ENCODE measurements around the gene C6orf89. TPM values are rescaled to one million over a fixed set of nuclear protein-coding genes. Genes with fewer than 3 reads are reported as not detected.

The C6orf89 gene
- total RNA-seq, 1 experiment from 2014 or later: 22.6 TPM

- peaks cover 14% of the 10 kb centered on the region for H3K4me1 ChIP-seq (ENCODE audit: insufficient read depth, low read length, poor library complexity, severe bottlenecking)
- TF ChIP-seq EZH2 (IDR thresholded peaks at IDR 0.05; ENCODE audit: borderline replicate concordance, low read depth, low read length, poor library complexity, severe bottlenecking): no peak
- no peak for TF ChIP-seq CTCF (conservative IDR thresholded peaks at IDR 0.05; ENCODE audit: low read depth, low read length)
- CTCF ChIA-PET: no interaction called here
- DNase-seq (ENCODE audit: low spot score): no peak
- H3K4me3 ChIP-seq (ENCODE audit: low read depth, low read length, poor library complexity, severe bottlenecking): no peak overlapping the region
- intact Hi-C loops (cut with micrococcal nuclease; ENCODE audit: unreplicated experiment): no loop called here
- POLR2A ChIA-PET (ENCODE audit: low non-redundant PET): no interaction called here
- no peak overlapping the region for H3K27ac ChIP-seq (ENCODE audit: low read depth, low read length, poor library complexity, severe bottlenecking)
- no TSS peak for BruUV-seq (replicated peaks)
- H3K9me3 ChIP-seq (ENCODE audit: low read depth, low read length, poor library complexity, severe bottlenecking): no peaks in the 10 kb centered on the region
- no peaks in the 10 kb centered on the region for H3K27me3 ChIP-seq (replicated peaks; ENCODE audit: insufficient read depth, low read depth, low read length, poor library complexity)
- peaks cover 36% of the 10 kb centered on the region for H3K36me3 ChIP-seq (ENCODE audit: insufficient read depth, low read length, poor library complexity, severe bottlenecking)
Observed at GRCh38 chr6:36856277-36856676, 29.5 kb upstream of the C6orf89 start.

DNA sequence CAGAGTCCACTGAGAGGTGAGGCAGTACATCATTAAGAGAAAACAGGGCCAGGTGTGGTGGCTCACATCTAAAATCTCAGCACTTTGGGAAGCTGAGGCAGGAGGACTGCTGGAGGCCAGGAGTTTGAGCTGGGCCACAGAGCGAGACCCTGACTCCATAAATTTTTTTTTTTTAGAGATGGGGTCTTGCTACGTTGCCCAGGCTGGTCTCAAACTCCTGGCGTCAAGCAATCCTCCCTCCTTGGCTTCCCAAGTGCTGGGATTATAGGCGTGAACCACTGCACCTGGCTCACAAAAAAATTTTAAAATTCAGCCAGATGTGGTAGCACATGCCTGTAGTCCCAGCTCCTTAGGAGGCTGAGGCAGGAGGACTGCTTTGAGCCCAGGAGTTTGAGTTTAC is 28.4 kb upstream of the C6orf89 start:
- ChIA-PET POLR2A (ENCODE audit: low non-redundant PET) (no interaction called here), CTCF (no interaction called here)
- TF ChIP-seq EZH2 (IDR thresholded peaks at IDR 0.05; ENCODE audit: borderline replicate concordance, low read depth, low read length, poor library complexity, severe bottlenecking) (no peak), CTCF (conservative IDR thresholded peaks at IDR 0.05; ENCODE audit: low read depth, low read length) (no peak)
- H3K9me3 ChIP-seq (ENCODE audit: low read depth, low read length, poor library complexity, severe bottlenecking): no peaks in the 10 kb centered on the region
- BruUV-seq (replicated peaks): no TSS peak
- peaks cover 36% of the 10 kb centered on the region for H3K36me3 ChIP-seq (ENCODE audit: insufficient read depth, low read length, poor library complexity, severe bottlenecking)
- H3K27ac ChIP-seq (ENCODE audit: low read depth, low read length, poor library complexity, severe bottlenecking): no peak overlapping the region
- no peak for DNase-seq (ENCODE audit: low spot score)
- no peak overlapping the region for H3K4me3 ChIP-seq (ENCODE audit: low read depth, low read length, poor library complexity, severe bottlenecking)
- H3K27me3 ChIP-seq (replicated peaks; ENCODE audit: insufficient read depth, low read depth, low read length, poor library complexity): no peaks in the 10 kb centered on the region
- peaks cover 14% of the 10 kb centered on the region for H3K4me1 ChIP-seq (ENCODE audit: insufficient read depth, low read length, poor library complexity, severe bottlenecking)
- intact Hi-C loops (cut with micrococcal nuclease; ENCODE audit: unreplicated experiment): no loop called here

GRCh38 chr6:36858407-36858981 is 27.3 kb upstream of the C6orf89 start:
- Histone ChIP-seq H3K4me1 (ENCODE audit: insufficient read depth, low read length, poor library complexity, severe bottlenecking) (peaks cover 6% of the 10 kb centered on the region), H3K27ac (ENCODE audit: low read depth, low read length, poor library complexity, severe bottlenecking) (no peak overlapping the region), H3K27me3 (replicated peaks; ENCODE audit: insufficient read depth, low read depth, low read length, poor library complexity) (no peaks in the 10 kb centered on the region), H3K9me3 (ENCODE audit: low read depth, low read length, poor library complexity, severe bottlenecking) (no peaks in the 10 kb centered on the region), H3K36me3 (ENCODE audit: insufficient read depth, low read length, poor library complexity, severe bottlenecking) (peaks cover 43% of the 10 kb centered on the region), H3K4me3 (ENCODE audit: low read depth, low read length, poor library complexity, severe bottlenecking) (no peak overlapping the region)
- DNase-seq (ENCODE audit: low spot score): no peak
- TF ChIP-seq CTCF (conservative IDR thresholded peaks at IDR 0.05; ENCODE audit: low read depth, low read length) (no peak), EZH2 (IDR thresholded peaks at IDR 0.05; ENCODE audit: borderline replicate concordance, low read depth, low read length, poor library complexity, severe bottlenecking) (no peak)
- intact Hi-C loops (cut with micrococcal nuclease; ENCODE audit: unreplicated experiment): no loop called here
- ChIA-PET CTCF (no interaction called here), POLR2A (ENCODE audit: low non-redundant PET) (no interaction called here)
- no TSS peak for BruUV-seq (replicated peaks)
